PC-9 (cell line): Measurements from ENCODE around the gene FBXO24. TPM values are rescaled to one million over a fixed set of nuclear protein-coding genes. Genes with fewer than 3 reads are reported as not detected.

ENCODE experiments used
- BruUV-seq: library from RNA; stranded (reverse); fragments of 400-500 nt; replicated peaks from 2 replicates; lab custom pipeline; 2021; lab: Mats Ljungman, UMichigan
- CTCF ChIA-PET: fragments of 300-600 bp; sonication (Branson Sonifier 250); formaldehyde crosslinking; loops from one replicate; lab custom pipeline; 2022; ENCODE audit warnings: antibody characterized with exemption; lab: Charles Lee
- POLR2A ChIA-PET: fragments of 300-600 bp; sonication (Branson Sonifier 250); formaldehyde crosslinking; loops from one replicate; lab custom pipeline; 2022; ENCODE audit warnings: antibody characterized with exemption; ENCODE audit not compliant: unreplicated experiment; lab: Charles Lee
- DNase-seq, 2 experiments: peaks; one replicate each; pipeline versions ENCODE4 v3.0.0 to v3.0.0-alpha.2; 2015 to 2022; ENCODE audit warnings: mixed read lengths in 1 of 2
- H2AFZ ChIP-seq: fragments of 200-600 bp; sonication (generic); 2 replicates; pipeline ENCODE4 v1.8.1; 2017; ENCODE audit warnings: antibody characterized with exemption
- H3F3A ChIP-seq: fragments of 200-600 bp; sonication (generic); 2 replicates; pipeline ENCODE4 v1.8.1; 2017; ENCODE audit warnings: antibody characterized with exemption, mild to moderate bottlenecking, low read depth; ENCODE audit not compliant: insufficient read depth
- H3K27ac ChIP-seq: fragments of 200-600 bp; sonication (generic); 2 replicates; pipeline ENCODE4 v1.6.1; 2016; ENCODE audit warnings: mixed run types
- H3K27me3 ChIP-seq: fragments of 200-600 bp; sonication (generic); 2 replicates; pipeline ENCODE4 v1.6.1; 2016; ENCODE audit warnings: low read depth, mixed run types; ENCODE audit not compliant: insufficient read depth
- H3K36me3 ChIP-seq: fragments of 200-600 bp; sonication (generic); 2 replicates; pipeline ENCODE4 v1.6.1; 2016; ENCODE audit warnings: low read depth, mixed run types
- H3K4me1 ChIP-seq: fragments of 200-600 bp; sonication (generic); replicated peaks from 2 replicates; pipeline ENCODE4 v1.6.1; 2016; ENCODE audit warnings: mixed run types; ENCODE audit not compliant: insufficient read depth
- H3K4me2 ChIP-seq: fragments of 200-600 bp; sonication (generic); 2 replicates; pipeline ENCODE4 v1.6.1; 2017; ENCODE audit warnings: mixed run types
- H3K4me3 ChIP-seq: fragments of 200-600 bp; sonication (generic); 2 replicates; pipeline ENCODE4 v1.6.1; 2016; ENCODE audit warnings: mixed run types
- H3K79me2 ChIP-seq: fragments of 200-600 bp; sonication (generic); 2 replicates; pipeline ENCODE4 v1.6.1; 2017; ENCODE audit warnings: low read depth, mixed run types
- H3K9me2 ChIP-seq: fragments of 200-600 bp; sonication (generic); 2 replicates; pipeline ENCODE4 v1.8.1; 2017; ENCODE audit warnings: mild to moderate bottlenecking; ENCODE audit not compliant: insufficient read depth
- H3K9me3 ChIP-seq: fragments of 200-600 bp; sonication (generic); 2 replicates; pipeline ENCODE4 v1.8.1; 2016; ENCODE audit warnings: low read depth; ENCODE audit not compliant: insufficient read depth
- H4K20me1 ChIP-seq: fragments of 200-600 bp; sonication (generic); 2 replicates; pipeline ENCODE4 v1.8.1; 2017; ENCODE audit not compliant: insufficient read depth
- EZH2 ChIP-seq: fragments of 200-600 bp; sonication (generic); IDR thresholded peaks from 2 replicates; pipeline ENCODE4 v1.8.0; 2017; ENCODE audit warnings: antibody characterized with exemption, low read depth
- intact Hi-C: fragments of 100-400 bp; cut with micrococcal nuclease; formaldehyde crosslinking; loops from one replicate; pipeline ENCODE4 v1.10.0; 2022; ENCODE audit not compliant: unreplicated experiment
- total RNA-seq: library from RNA; stranded (reverse); gene quantifications from 2 replicates; pipeline ENCODE4 v1.2.3, GENCODE V29; 2021
- TF ChIP-seq, protein P1 (sequence below): fragments of 200-600 bp; sonication (generic); conservative IDR thresholded peaks from 2 replicates; pipeline ENCODE4 v1.6.1; 2017; ENCODE audit warnings: mixed run types, antibody characterized with exemption, mild to moderate bottlenecking, moderate library complexity

FBXO24 gene
- total RNA-seq, 1 experiment from 2014 or later: 2.7 TPM

DNA sequence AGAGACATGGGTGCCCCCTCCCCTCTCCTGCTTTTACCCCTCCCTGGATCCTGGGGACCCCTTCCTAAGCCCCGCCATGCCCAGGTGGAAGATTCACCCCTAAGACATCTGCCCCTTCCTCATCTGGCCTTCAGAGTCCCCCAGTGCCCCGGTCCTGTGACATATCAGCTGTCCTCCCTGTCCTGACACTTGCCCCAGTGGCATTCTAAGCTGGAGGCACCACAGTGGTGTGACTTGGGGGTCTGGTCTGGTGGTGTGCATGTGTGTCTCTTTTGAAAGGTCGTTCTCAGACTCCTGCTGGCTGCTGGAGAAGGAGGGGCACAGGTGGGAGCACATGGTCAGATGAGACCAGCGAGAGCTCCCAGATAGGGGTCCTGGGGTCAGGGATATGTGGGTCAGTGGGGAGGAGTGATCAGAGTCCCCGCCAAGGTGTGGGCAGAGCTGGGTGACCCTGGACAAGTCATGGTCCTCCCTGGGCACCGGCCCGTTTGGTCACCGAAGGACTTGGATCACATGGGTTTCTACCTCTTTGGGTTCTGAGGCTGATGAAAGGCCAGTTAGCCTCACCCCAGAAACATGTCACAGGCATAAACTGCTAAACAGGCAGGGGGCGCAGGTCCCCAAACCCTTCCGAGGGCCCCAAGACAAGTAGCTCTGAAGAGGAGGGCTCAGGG, 55.9 kb downstream of the FBXO24 start:
- Histone ChIP-seq H4K20me1 (no peaks in the 10 kb centered on the region), H3K79me2 (no peaks in the 10 kb centered on the region), H3K9me3 (no peaks in the 10 kb centered on the region), H3K27ac (no peak overlapping the region), H3K27me3 (no peaks in the 10 kb centered on the region), H3K4me1 (no peaks in the 10 kb centered on the region), H3F3A (peaks cover 7% of the 10 kb centered on the region; the same call in 1 of the 2 replicates), H2AFZ (no peak overlapping the region), H3K36me3 (no peaks in the 10 kb centered on the region), H3K9me2 (no peaks in the 10 kb centered on the region), H3K4me3 (no peak overlapping the region), H3K4me2 (no peak overlapping the region)
- ChIA-PET POLR2A (no interaction called here), CTCF (interaction anchor here (0.9 kb wide), 1 partner anchor 49 kb away, joined by 3 read pairs; no protein-coding TSS in a partner anchor)
- intact Hi-C loops: no loop called here
- no peak for TF ChIP-seq EZH2
- DNase-seq: no peak
- BruUV-seq: no TSS peak

DNA sequence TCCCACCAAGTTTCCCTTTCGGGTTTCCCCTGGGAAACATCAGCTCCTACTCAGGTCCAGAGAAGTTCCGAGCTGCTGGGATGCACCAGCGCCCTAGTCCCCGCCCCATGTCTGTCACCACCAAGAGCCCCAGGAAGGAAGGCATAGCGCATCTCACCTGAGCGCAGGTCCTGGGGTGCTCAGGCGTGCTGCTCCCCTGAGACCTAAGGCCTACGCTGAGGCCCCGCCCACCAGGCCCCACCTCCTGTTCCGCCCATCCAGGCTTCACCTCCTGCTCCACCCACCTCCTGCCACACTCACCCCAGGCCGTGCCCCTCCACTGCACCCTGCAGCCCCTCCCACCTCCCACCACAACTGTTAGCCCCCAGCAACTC, 56.4 kb downstream of the FBXO24 start:
- H3K79me2 ChIP-seq: no peaks in the 10 kb centered on the region
- no peak overlapping the region for H3K4me2 ChIP-seq
- H3K9me2 ChIP-seq: no peaks in the 10 kb centered on the region
- peaks cover 7% of the 10 kb centered on the region; the same call in 1 of the 2 replicates for H3F3A ChIP-seq
- no peak overlapping the region for H2AFZ ChIP-seq
- H3K9me3 ChIP-seq: no peaks in the 10 kb centered on the region
- DNase-seq: peak in 1 of 2 experiments; percentile 39
- TF ChIP-seq, protein P1, sequence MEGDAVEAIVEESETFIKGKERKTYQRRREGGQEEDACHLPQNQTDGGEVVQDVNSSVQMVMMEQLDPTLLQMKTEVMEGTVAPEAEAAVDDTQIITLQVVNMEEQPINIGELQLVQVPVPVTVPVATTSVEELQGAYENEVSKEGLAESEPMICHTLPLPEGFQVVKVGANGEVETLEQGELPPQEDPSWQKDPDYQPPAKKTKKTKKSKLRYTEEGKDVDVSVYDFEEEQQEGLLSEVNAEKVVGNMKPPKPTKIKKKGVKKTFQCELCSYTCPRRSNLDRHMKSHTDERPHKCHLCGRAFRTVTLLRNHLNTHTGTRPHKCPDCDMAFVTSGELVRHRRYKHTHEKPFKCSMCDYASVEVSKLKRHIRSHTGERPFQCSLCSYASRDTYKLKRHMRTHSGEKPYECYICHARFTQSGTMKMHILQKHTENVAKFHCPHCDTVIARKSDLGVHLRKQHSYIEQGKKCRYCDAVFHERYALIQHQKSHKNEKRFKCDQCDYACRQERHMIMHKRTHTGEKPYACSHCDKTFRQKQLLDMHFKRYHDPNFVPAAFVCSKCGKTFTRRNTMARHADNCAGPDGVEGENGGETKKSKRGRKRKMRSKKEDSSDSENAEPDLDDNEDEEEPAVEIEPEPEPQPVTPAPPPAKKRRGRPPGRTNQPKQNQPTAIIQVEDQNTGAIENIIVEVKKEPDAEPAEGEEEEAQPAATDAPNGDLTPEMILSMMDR: no peak
- no peak for TF ChIP-seq EZH2
- H3K4me3 ChIP-seq: no peak overlapping the region
- H3K36me3 ChIP-seq: no peaks in the 10 kb centered on the region
- H3K27ac ChIP-seq: no peak overlapping the region
- intact Hi-C loops: no loop called here
- H4K20me1 ChIP-seq: no peaks in the 10 kb centered on the region
- CTCF ChIA-PET: interaction anchor here (0.9 kb wide), 1 partner anchor 49 kb away, joined by 3 read pairs; no protein-coding TSS in a partner anchor
- no peaks in the 10 kb centered on the region for H3K27me3 ChIP-seq
- no peaks in the 10 kb centered on the region for H3K4me1 ChIP-seq
- POLR2A ChIA-PET: no interaction called here
- BruUV-seq: no TSS peak

DNA sequence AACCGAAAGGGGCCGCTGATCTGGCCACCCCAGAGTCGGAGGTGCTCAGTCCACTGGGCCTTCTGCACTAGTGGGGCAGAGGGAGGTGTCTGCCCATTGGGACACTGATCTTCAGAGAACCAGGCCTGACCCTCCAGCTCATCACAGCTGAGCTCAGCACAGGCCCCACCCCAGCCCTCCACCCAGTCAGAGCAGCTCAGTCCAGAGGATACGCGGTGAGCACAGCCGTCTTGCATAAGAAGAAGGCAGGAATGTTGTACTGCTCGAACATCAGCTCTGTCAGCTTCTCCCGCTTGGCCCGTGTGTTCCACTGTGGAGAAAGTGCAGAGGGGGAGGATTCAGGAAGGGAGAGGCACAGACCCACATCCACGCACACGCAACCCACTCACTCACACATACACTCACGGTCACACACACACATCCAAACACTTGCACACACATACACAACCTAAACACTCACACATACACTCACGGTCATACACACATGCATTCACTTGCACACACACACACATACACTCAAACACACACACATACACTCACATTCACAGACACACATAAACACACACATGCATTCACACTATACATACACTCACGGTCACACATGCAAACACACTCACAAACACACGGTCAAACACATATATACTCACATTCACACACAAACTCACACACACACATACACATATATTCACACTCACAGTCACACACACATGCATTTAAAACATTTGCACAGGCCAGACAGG, 63.9 kb downstream of the FBXO24 start:
- Histone ChIP-seq H3K4me2 (peak overlapping the region; percentile 33), H3F3A (peaks cover 27% of the 10 kb centered on the region; the same call in 1 of the 2 replicates), H4K20me1 (no peaks in the 10 kb centered on the region), H3K36me3 (no peaks in the 10 kb centered on the region), H3K9me3 (no peaks in the 10 kb centered on the region), H3K27ac (no peak overlapping the region), H3K79me2 (no peaks in the 10 kb centered on the region), H3K4me3 (no peak overlapping the region), H3K27me3 (no peaks in the 10 kb centered on the region), H3K4me1 (peaks cover 17% of the 10 kb centered on the region), H3K9me2 (no peaks in the 10 kb centered on the region), H2AFZ (no peak overlapping the region)
- intact Hi-C loops: no loop called here
- TF ChIP-seq, protein P1: no peak
- TF ChIP-seq EZH2: no peak
- DNase-seq: peak; percentile 49 to 80
- no TSS peak for BruUV-seq
- POLR2A ChIA-PET: interaction anchor here (0.5 to 0.7 kb wide), 3 partner anchors 24 to 96 kb away, joined by 3 to 5 read pairs (median 5); partner anchors contain the start of gene MOSPD3
- CTCF ChIA-PET: interaction anchor here (0.5 kb wide), 1 partner anchor 467 kb away, joined by 3 read pairs; no protein-coding TSS in a partner anchor

Other genes with a start within 250 kb of the FBXO24 start
- gene PILRB, start 228.2 kb upstream of the FBXO24 start, total RNA-seq: 119 and 121 TPM in 2 replicates
- 1.5 and 2.8 TPM in 2 replicates for gene PILRA, start 212.8 kb upstream of the FBXO24 start, total RNA-seq
- gene ZCWPW1, start 157.6 kb upstream of the FBXO24 start, total RNA-seq: 7.4 TPM in 2 replicates
- 62.6 and 70.3 TPM in 2 replicates for gene MEPCE, start 156.5 kb upstream of the FBXO24 start, total RNA-seq
- 49.1 and 67.6 TPM in 2 replicates for gene PPP1R35, start 149.8 kb upstream of the FBXO24 start, total RNA-seq
- 1.4 and 4.2 TPM in 2 replicates for gene SPACDR, start 122.1 kb upstream of the FBXO24 start, total RNA-seq
- gene TSC22D4, start 107.1 kb upstream of the FBXO24 start, total RNA-seq: 68.8 and 79.8 TPM in 2 replicates
- 1.3 and 1.9 TPM in 2 replicates for gene NYAP1, start 102.4 kb upstream of the FBXO24 start, total RNA-seq
- gene AGFG2, start 47.1 kb upstream of the FBXO24 start, total RNA-seq: 30.4 and 35.2 TPM in 2 replicates
- gene SAP25, start 12.4 kb upstream of the FBXO24 start, total RNA-seq: 11.0 and 15.3 TPM in 2 replicates
- 86.6 and 89.6 TPM in 2 replicates for gene LRCH4, start 199 bp upstream of the FBXO24 start, total RNA-seq
- gene PCOLCE, start 16.0 kb downstream of the FBXO24 start, total RNA-seq: 25.1 and 35.2 TPM in 2 replicates
- gene MOSPD3, start 26.2 kb downstream of the FBXO24 start, total RNA-seq: 38.1 and 38.8 TPM in 2 replicates
- 4.8 and 6.2 TPM in 2 replicates for gene TFR2, start 55.2 kb downstream of the FBXO24 start, total RNA-seq
- gene ACTL6B, start 70.1 kb downstream of the FBXO24 start, total RNA-seq: not detected in 2 replicates
- 299 and 326 TPM in 2 replicates for gene GNB2, start 87.4 kb downstream of the FBXO24 start, total RNA-seq
- gene GIGYF1, start 107.9 kb downstream of the FBXO24 start, total RNA-seq: 55.1 and 64.2 TPM in 2 replicates
- 59.4 and 62.7 TPM in 2 replicates for gene POP7, start 119.8 kb downstream of the FBXO24 start, total RNA-seq
- gene EPO, start 134.1 kb downstream of the FBXO24 start, total RNA-seq: 0.30 and 0.44 TPM in 2 replicates
- gene ZAN, start 147.3 kb downstream of the FBXO24 start, total RNA-seq: not detected in 2 replicates
- gene EPHB4, start 241.2 kb downstream of the FBXO24 start, total RNA-seq: 79.4 and 94.6 TPM in 2 replicates